GM23338 (cell line): ENCODE data around the gene GAL3ST2. TPM values are rescaled to one million over a fixed set of nuclear protein-coding genes. Genes with fewer than 3 reads are reported as not detected.

Experiments used
- ATAC-seq: fragments of 200-7000 bp; cut with Tn5 transposase; 3 replicates; pipeline ENCODE4 v1.9.1; 2020
- DNase-seq: peaks from one replicate; pipeline ENCODE4 v3.0.0-alpha.2; 2015; ENCODE audit warnings: low spot score
- H2AFZ ChIP-seq: fragments of 200-600 bp; sonication (generic); 2 replicates; pipeline ENCODE4 v1.8.0; 2016; ENCODE audit warnings: antibody characterized with exemption, mild to moderate bottlenecking, moderate library complexity
- H3F3A ChIP-seq: fragments of 200-600 bp; sonication (generic); replicated peaks from 2 replicates; pipeline ENCODE4 v1.8.0; 2017; ENCODE audit warnings: antibody characterized with exemption, mixed run types, low read depth
- H3K27ac ChIP-seq: fragments of 200-600 bp; sonication (generic); 2 replicates; pipeline ENCODE4 v1.6.1; 2016; ENCODE audit warnings: low read depth
- H3K27me3 ChIP-seq: fragments of 200-600 bp; sonication (generic); 2 replicates; pipeline ENCODE4 v1.8.0; 2016; ENCODE audit warnings: mild to moderate bottlenecking, mixed run types, moderate library complexity; ENCODE audit not compliant: insufficient read depth
- H3K36me3 ChIP-seq: fragments of 200-600 bp; sonication (generic); 2 replicates; pipeline ENCODE4 v1.8.0; 2016; ENCODE audit warnings: mild to moderate bottlenecking; ENCODE audit not compliant: insufficient read depth
- H3K4me1 ChIP-seq: fragments of 200-600 bp; sonication (generic); 2 replicates; pipeline ENCODE4 v1.8.0; 2016; ENCODE audit warnings: mild to moderate bottlenecking, moderate library complexity; ENCODE audit not compliant: insufficient read depth
- H3K4me2 ChIP-seq: fragments of 200-600 bp; sonication (generic); 2 replicates; pipeline ENCODE4 v1.7.1; 2017; ENCODE audit warnings: mixed run types
- H3K4me3 ChIP-seq: fragments of 200-600 bp; sonication (generic); 2 replicates; pipeline ENCODE4 v1.6.1; 2016; ENCODE audit warnings: mixed run types
- H3K79me2 ChIP-seq: fragments of 200-600 bp; sonication (generic); replicated peaks from 2 replicates; pipeline ENCODE4 v1.8.0; 2017; ENCODE audit warnings: mild to moderate bottlenecking; ENCODE audit not compliant: insufficient read depth
- H3K9me2 ChIP-seq: fragments of 200-600 bp; sonication (generic); 2 replicates; pipeline ENCODE4 v1.8.0; 2017; ENCODE audit not compliant: insufficient read depth
- H4K20me1 ChIP-seq: fragments of 200-600 bp; sonication (generic); replicated peaks from 2 replicates; pipeline ENCODE4 v1.8.0; 2017; ENCODE audit warnings: mild to moderate bottlenecking; ENCODE audit not compliant: insufficient read depth
- H3K27ac Mint-ChIP-seq: 2 replicates; pipeline ENCODE4 v1.8.0; 2020; ENCODE audit warnings: inconsistent platforms, mild to moderate bottlenecking, moderate library complexity, mixed read lengths
- H3K27me3 Mint-ChIP-seq: 3 replicates; pipeline ENCODE4 v1.8.0; 2022; ENCODE audit warnings: low read depth, mild to moderate bottlenecking, moderate library complexity, mixed read lengths, inconsistent platforms; ENCODE audit not compliant: insufficient read depth, poor library complexity
- H3K36me3 Mint-ChIP-seq: 3 replicates; pipeline ENCODE4 v1.8.0; 2021; ENCODE audit warnings: low read depth, mild to moderate bottlenecking, inconsistent platforms, moderate library complexity, mixed read lengths
- H3K4me1 Mint-ChIP-seq: 3 replicates; pipeline ENCODE4 v1.8.0; 2020; ENCODE audit warnings: mild to moderate bottlenecking, inconsistent platforms, mixed read lengths
- H3K4me3 Mint-ChIP-seq: 3 replicates; pipeline ENCODE4 v1.8.0; 2021; ENCODE audit warnings: moderate library complexity, mild to moderate bottlenecking, inconsistent platforms, mixed read lengths
- H3K9me3 Mint-ChIP-seq: 3 replicates; pipeline ENCODE4 v1.8.0; 2020; ENCODE audit warnings: moderate library complexity, mild to moderate bottlenecking, inconsistent platforms, mixed read lengths
- CREB1 ChIP-seq: fragments of 250-450 bp; sonication (Bioruptor Pico); IDR thresholded peaks from 2 replicates; pipeline ENCODE4 v1.5.0; 2020; ENCODE audit warnings: low read depth, mild to moderate bottlenecking, moderate library complexity
- ETS1 ChIP-seq: IDR thresholded peaks from 2 replicates; pipeline ENCODE4 v1.6.1; 2016; ENCODE audit warnings: antibody characterized with exemption
- EZH2 ChIP-seq: fragments of 200-600 bp; sonication (generic); IDR thresholded peaks from one replicate; pipeline ENCODE4 v1.8.0; 2017; ENCODE audit warnings: antibody characterized with exemption, mild to moderate bottlenecking, low read depth; ENCODE audit not compliant: unreplicated experiment
- JUNB ChIP-seq: IDR thresholded peaks from one replicate; pipeline ENCODE4 v1.6.1; 2016; ENCODE audit warnings: antibody characterized with exemption; ENCODE audit not compliant: unreplicated experiment
- NANOG ChIP-seq: IDR thresholded peaks from 2 replicates; pipeline ENCODE4 v1.6.1; 2016; ENCODE audit warnings: antibody characterized with exemption, borderline replicate concordance
- POLR2AphosphoS5 ChIP-seq: IDR thresholded peaks from 2 replicates; pipeline ENCODE4 v1.6.1; 2016; ENCODE audit warnings: antibody characterized with exemption, low read depth
- STAT1 ChIP-seq: IDR thresholded peaks from one replicate; pipeline ENCODE4 v1.6.1; 2016; ENCODE audit warnings: antibody characterized with exemption; ENCODE audit not compliant: unreplicated experiment
- ZNF331 ChIP-seq: fragments of 250-450 bp; sonication (Bioruptor Pico); IDR thresholded peaks from 2 replicates; pipeline ENCODE4 v1.5.0; 2020; ENCODE audit warnings: low read depth, mild to moderate bottlenecking, moderate library complexity
- ZNF462 ChIP-seq: fragments of 250-450 bp; sonication (Bioruptor Pico); IDR thresholded peaks from 2 replicates; pipeline ENCODE4 v1.5.0; 2020; ENCODE audit warnings: mild to moderate bottlenecking, moderate library complexity
- polyA plus RNA-seq: library from polyadenylated mRNA; unstranded; fragments of >200 nt; fragmentation: Nextera tagmentation; extraction: Ambion mirVana; gene quantifications from 2 replicates; pipeline ENCODE4 v1.2.1, GENCODE V29; 2016
- total RNA-seq: library from RNA; depleted of rRNA; stranded (reverse); fragments of >200 nt; shearing (Covaris generic); gene quantifications from 2 replicates; pipeline ENCODE4 v1.2.3, GENCODE V29; 2014

The GAL3ST2 gene
- total and polyA plus RNA-seq, 2 experiments from 2014 or later = 0.19 to 0.24 TPM

- TF ChIP-seq ZNF462 (CRISPR knock-in tag) (no peak), CREB1 (no peak), ETS1 (no peak), POLR2AphosphoS5 (no peak), STAT1 (no peak), NANOG (no peak), ZNF331 (CRISPR knock-in tag) (no peak)
Measured at GRCh38 chr2:241752689-241753276, 23.8 kb upstream of the GAL3ST2 start (continued).

- DNase-seq (no peak), ATAC-seq (no peak)
- Histone ChIP-seq H3K27ac (no peak overlapping the region), H3K4me3 (no peak overlapping the region), H3K4me2 (no peak overlapping the region), H3K4me1 (no peaks in the 10 kb centered on the region), H3K79me2 (no peaks in the 10 kb centered on the region), H3F3A (no peaks in the 10 kb centered on the region), H3K36me3 (no peaks in the 10 kb centered on the region), H3K9me2 (no peaks in the 10 kb centered on the region), H2AFZ (no peak overlapping the region), H3K27me3 (no peaks in the 10 kb centered on the region), H4K20me1 (no peaks in the 10 kb centered on the region)
- H3K9me3 Mint-ChIP-seq = no peaks in the 10 kb centered on the region; the same call in 2 of the 3 replicates
- no peak overlapping the region for H3K4me3 Mint-ChIP-seq
- peaks cover 12% of the 10 kb centered on the region for H3K36me3 Mint-ChIP-seq
- peaks cover 2% of the 10 kb centered on the region for H3K27me3 Mint-ChIP-seq
- H3K27ac Mint-ChIP-seq = 0 out of 2 replicates have a peak overlapping the region, but pooled peaks have one; percentile 48
- H3K4me1 Mint-ChIP-seq = no peaks in the 10 kb centered on the region
- TF ChIP-seq EZH2 (no peak), NANOG (no peak), CREB1 (no peak), JUNB (no peak), ZNF462 (CRISPR knock-in tag) (no peak)
Measured at GRCh38 chr2:241753493-241753892, 23.1 kb upstream of the GAL3ST2 start.
